IPS DF 4.7 (cell line): ENCODE data around the gene ADGRG4.
"Not testable (repeated sequence)": the region's sequence is repeated elsewhere in the genome, so short reads cannot be mapped to it uniquely, and the experiment has no call there.

Source experiments
- DNase-seq: peaks from one replicate; pipeline ENCODE4 v3.0.0-alpha.2; 2013; ENCODE audit warnings: low spot score; ENCODE audit errors: extremely low read depth

Gene ADGRG4

GRCh38 chrX:136300721-136301120, at the start of gene ADGRG4:
Gene ADGRG4, plus strand, starts transcription at chrX:136300963. Its CDS starts 7,815 bp downstream, at chrX:136308778.
- not testable (repeated sequence) for DNase-seq

- DNase-seq, result no peak
Measured at GRCh38 chrX:136251041-136251991, 49.4 kb upstream of the ADGRG4 start, which contains the start of gene MAP7D3. Gene MAP7D3, minus strand, starts transcription at chrX:136251400. Its CDS starts 42 bp downstream, at chrX:136251358.

- no peak for DNase-seq
Measured at GRCh38 chrX:136255541-136255940, 45.2 kb upstream of the ADGRG4 start.

- no peak for DNase-seq
Measured at GRCh38 chrX:136256026-136256425, 44.7 kb upstream of the ADGRG4 start.

- DNase-seq, result no peak
Measured at GRCh38 chrX:136258951-136259350, 41.8 kb upstream of the ADGRG4 start.

- DNase-seq, result no peak
Measured at GRCh38 chrX:136259543-136259942, 41.2 kb upstream of the ADGRG4 start.

GRCh38 chrX:136260776-136261175, 40.0 kb upstream of the ADGRG4 start:
- DNase-seq, result no peak

- DNase-seq, result no peak
Measured at GRCh38 chrX:136261321-136261720, 39.4 kb upstream of the ADGRG4 start.

GRCh38 chrX:136262243-136262642, 38.5 kb upstream of the ADGRG4 start:
- DNase-seq, result no peak

- no peak for DNase-seq
Measured at GRCh38 chrX:136262812-136263315, 37.9 kb upstream of the ADGRG4 start.

GRCh38 chrX:136266828-136267227, 33.9 kb upstream of the ADGRG4 start:
- no peak for DNase-seq

- no peak for DNase-seq
Measured at GRCh38 chrX:136268051-136269048, 32.4 kb upstream of the ADGRG4 start.

- no peak for DNase-seq
Measured at GRCh38 chrX:136269921-136270320, 30.8 kb upstream of the ADGRG4 start.

GRCh38 chrX:136271300-136271699, 29.5 kb upstream of the ADGRG4 start:
- no peak for DNase-seq

- no peak for DNase-seq
Measured at GRCh38 chrX:136272325-136272724, 28.4 kb upstream of the ADGRG4 start.

GRCh38 chrX:136273986-136274385, 26.8 kb upstream of the ADGRG4 start:
- DNase-seq, result no peak

- DNase-seq, result no peak
Measured at GRCh38 chrX:136275553-136275952, 25.2 kb upstream of the ADGRG4 start.

GRCh38 chrX:136286375-136286774, 14.4 kb upstream of the ADGRG4 start:
- not testable (repeated sequence) for DNase-seq

- DNase-seq, result no peak
Measured at GRCh38 chrX:136291824-136292223, 8.9 kb upstream of the ADGRG4 start.

GRCh38 chrX:136292656-136293055, 8.1 kb upstream of the ADGRG4 start:
- no peak for DNase-seq

- DNase-seq, result no peak
Measured at GRCh38 chrX:136295380-136295779, 5.4 kb upstream of the ADGRG4 start.
